ENCODE data around the gene NANOGP8.

Gene NANOGP8

GRCh38 chr15:35127717-35128116 is 42.6 kb upstream of the NANOGP8 start:
- DNase-seq = no peak
- Histone ChIP-seq H3K9ac (ENCODE audit: low read length) (no peak overlapping the region), H2BK15ac (ENCODE audit: low read depth, poor library complexity, severe bottlenecking) (no peak overlapping the region), H3K4me3 (ENCODE audit: insufficient read depth in 1 of 2, low read depth in 1 of 2, low read length in 2 of 2) (no peak overlapping the region), H3K18ac (ENCODE audit: low read depth in 1 of 2, low read length in 2 of 2) (no peak overlapping the region), H2AFZ (ENCODE audit: low read depth, low read length) (no peak overlapping the region), H2BK5ac (ENCODE audit: low read depth, low read length, poor library complexity, severe bottlenecking) (no peak overlapping the region), H3K14ac (ENCODE audit: low read length in 2 of 2) (no peak overlapping the region), H4K8ac (ENCODE audit: low read length) (no peak overlapping the region), H3K27ac (ENCODE audit: low read length, poor library complexity, severe bottlenecking) (no peak overlapping the region), H3K79me1 (replicated peaks; ENCODE audit: low read length, poor library complexity, severe bottlenecking) (no peaks in the 10 kb centered on the region), H3K4me1 (ENCODE audit: control insufficient read depth, insufficient read depth, low read depth, low read length) (no peaks in the 10 kb centered on the region), H3K27me3 (ENCODE audit: control insufficient read depth in 1 of 2, insufficient read depth in 1 of 2, low read length in 2 of 2) (no peaks in the 10 kb centered on the region), H3K9me3 (ENCODE audit: control insufficient read depth, low read length) (peaks cover 6% of the 10 kb centered on the region), H3K4ac (ENCODE audit: low read depth in 1 of 2, low read length in 2 of 2) (no peak overlapping the region), H2BK120ac (ENCODE audit: low read depth, low read length) (no peak overlapping the region), H3K4me2 (ENCODE audit: low read length, poor library complexity, severe bottlenecking) (no peak overlapping the region), H4K91ac (ENCODE audit: low read length) (no peak overlapping the region), H3K23ac (ENCODE audit: low read length in 2 of 2) (no peak overlapping the region), H3K36me3 (ENCODE audit: control insufficient read depth in 1 of 2, insufficient read depth in 2 of 2, low read depth in 1 of 2, low read length in 2 of 2) (no peaks in the 10 kb centered on the region), H2AK5ac (ENCODE audit: low read length, severe bottlenecking) (no peak overlapping the region), H2BK12ac (ENCODE audit: low read length in 2 of 2) (no peak overlapping the region)
- 93% methylated on average over 1 of the region's 1 CpG for WGBS

GRCh38 chr15:35126236-35126635 is 41.1 kb upstream of the NANOGP8 start:
- no CpG with 5 or more reads among the region's 1 CpG for WGBS

GRCh38 chr15:35123743-35124142 is 38.6 kb upstream of the NANOGP8 start:
- Histone ChIP-seq H3K79me1 (replicated peaks; ENCODE audit: low read length, poor library complexity, severe bottlenecking) (no peaks in the 10 kb centered on the region), H2AK5ac (ENCODE audit: low read length, severe bottlenecking) (no peak overlapping the region), H3K9me3 (ENCODE audit: control insufficient read depth, low read length) (peaks cover 6% of the 10 kb centered on the region), H3K4me1 (ENCODE audit: control insufficient read depth, insufficient read depth, low read depth, low read length) (no peaks in the 10 kb centered on the region), H3K23ac (ENCODE audit: low read length in 2 of 2) (no peak overlapping the region), H3K4ac (ENCODE audit: low read depth in 1 of 2, low read length in 2 of 2) (no peak overlapping the region), H3K18ac (ENCODE audit: low read depth in 1 of 2, low read length in 2 of 2) (no peak overlapping the region), H2BK15ac (ENCODE audit: low read depth, poor library complexity, severe bottlenecking) (no peak overlapping the region), H2AFZ (ENCODE audit: low read depth, low read length) (no peak overlapping the region), H3K27me3 (ENCODE audit: control insufficient read depth in 1 of 2, insufficient read depth in 1 of 2, low read length in 2 of 2) (no peaks in the 10 kb centered on the region), H3K4me3 (ENCODE audit: insufficient read depth in 1 of 2, low read depth in 1 of 2, low read length in 2 of 2) (no peak overlapping the region), H3K9ac (ENCODE audit: low read length) (no peak overlapping the region), H4K91ac (ENCODE audit: low read length) (no peak overlapping the region), H2BK5ac (ENCODE audit: low read depth, low read length, poor library complexity, severe bottlenecking) (no peak overlapping the region), H3K14ac (ENCODE audit: low read length in 2 of 2) (no peak overlapping the region), H3K27ac (ENCODE audit: low read length, poor library complexity, severe bottlenecking) (no peak overlapping the region), H2BK120ac (ENCODE audit: low read depth, low read length) (no peak overlapping the region), H4K8ac (ENCODE audit: low read length) (no peak overlapping the region), H2BK12ac (ENCODE audit: low read length in 2 of 2) (no peak overlapping the region), H3K36me3 (ENCODE audit: control insufficient read depth in 1 of 2, insufficient read depth in 2 of 2, low read depth in 1 of 2, low read length in 2 of 2) (peaks cover 0 to 2% of the 10 kb centered on the region in 2 experiments), H3K4me2 (ENCODE audit: low read length, poor library complexity, severe bottlenecking) (no peak overlapping the region)
- DNase-seq = peak; percentile 4

More at GRCh38 chr15:35126236-35126635, 41.1 kb upstream of the NANOGP8 start:
- Histone ChIP-seq H3K9me3 (ENCODE audit: control insufficient read depth, low read length) (peaks cover 6% of the 10 kb centered on the region), H2BK15ac (ENCODE audit: low read depth, poor library complexity, severe bottlenecking) (no peak overlapping the region), H2AFZ (ENCODE audit: low read depth, low read length) (no peak overlapping the region), H3K4me2 (ENCODE audit: low read length, poor library complexity, severe bottlenecking) (no peak overlapping the region), H2AK5ac (ENCODE audit: low read length, severe bottlenecking) (no peak overlapping the region), H3K27me3 (ENCODE audit: control insufficient read depth in 1 of 2, insufficient read depth in 1 of 2, low read length in 2 of 2) (no peaks in the 10 kb centered on the region), H2BK12ac (ENCODE audit: low read length in 2 of 2) (no peak overlapping the region), H3K23ac (ENCODE audit: low read length in 2 of 2) (no peak overlapping the region), H3K18ac (ENCODE audit: low read depth in 1 of 2, low read length in 2 of 2) (no peak overlapping the region), H2BK5ac (ENCODE audit: low read depth, low read length, poor library complexity, severe bottlenecking) (no peak overlapping the region), H3K79me1 (replicated peaks; ENCODE audit: low read length, poor library complexity, severe bottlenecking) (no peaks in the 10 kb centered on the region), H3K4ac (ENCODE audit: low read depth in 1 of 2, low read length in 2 of 2) (no peak overlapping the region), H3K14ac (ENCODE audit: low read length in 2 of 2) (no peak overlapping the region), H3K36me3 (ENCODE audit: control insufficient read depth in 1 of 2, insufficient read depth in 2 of 2, low read depth in 1 of 2, low read length in 2 of 2) (peaks cover 0 to 2% of the 10 kb centered on the region in 2 experiments), H3K4me3 (ENCODE audit: insufficient read depth in 1 of 2, low read depth in 1 of 2, low read length in 2 of 2) (no peak overlapping the region), H2BK120ac (ENCODE audit: low read depth, low read length) (no peak overlapping the region), H3K4me1 (ENCODE audit: control insufficient read depth, insufficient read depth, low read depth, low read length) (no peaks in the 10 kb centered on the region), H4K91ac (ENCODE audit: low read length) (no peak overlapping the region), H3K9ac (ENCODE audit: low read length) (no peak overlapping the region), H3K27ac (ENCODE audit: low read length, poor library complexity, severe bottlenecking) (no peak overlapping the region), H4K8ac (ENCODE audit: low read length) (no peak overlapping the region)
- DNase-seq = no peak

GRCh38 chr15:35121611-35122359 is 36.7 kb upstream of the NANOGP8 start:
- Histone ChIP-seq H3K79me1 (replicated peaks; ENCODE audit: low read length, poor library complexity, severe bottlenecking) (no peaks in the 10 kb centered on the region), H2AK5ac (ENCODE audit: low read length, severe bottlenecking) (no peak overlapping the region), H3K4me3 (ENCODE audit: insufficient read depth in 1 of 2, low read depth in 1 of 2, low read length in 2 of 2) (no peak overlapping the region), H2BK120ac (ENCODE audit: low read depth, low read length) (no peak overlapping the region), H3K27me3 (ENCODE audit: control insufficient read depth in 1 of 2, insufficient read depth in 1 of 2, low read length in 2 of 2) (no peaks in the 10 kb centered on the region), H3K14ac (ENCODE audit: low read length in 2 of 2) (no peak overlapping the region), H2AFZ (ENCODE audit: low read depth, low read length) (no peak overlapping the region), H2BK5ac (ENCODE audit: low read depth, low read length, poor library complexity, severe bottlenecking) (no peak overlapping the region), H3K9me3 (ENCODE audit: control insufficient read depth, low read length) (peaks cover 6% of the 10 kb centered on the region), H3K9ac (ENCODE audit: low read length) (no peak overlapping the region), H3K18ac (ENCODE audit: low read depth in 1 of 2, low read length in 2 of 2) (no peak overlapping the region), H3K27ac (ENCODE audit: low read length, poor library complexity, severe bottlenecking) (no peak overlapping the region), H3K4me2 (ENCODE audit: low read length, poor library complexity, severe bottlenecking) (no peak overlapping the region), H4K91ac (ENCODE audit: low read length) (no peak overlapping the region), H3K23ac (ENCODE audit: low read length in 2 of 2) (no peak overlapping the region), H2BK12ac (ENCODE audit: low read length in 2 of 2) (no peak overlapping the region), H3K36me3 (ENCODE audit: control insufficient read depth in 1 of 2, insufficient read depth in 2 of 2, low read depth in 1 of 2, low read length in 2 of 2) (peaks cover 0 to 2% of the 10 kb centered on the region in 2 experiments), H3K4me1 (ENCODE audit: control insufficient read depth, insufficient read depth, low read depth, low read length) (no peaks in the 10 kb centered on the region), H2BK15ac (ENCODE audit: low read depth, poor library complexity, severe bottlenecking) (no peak overlapping the region), H4K8ac (ENCODE audit: low read length) (no peak overlapping the region), H3K4ac (ENCODE audit: low read depth in 1 of 2, low read length in 2 of 2) (no peak overlapping the region)
- WGBS = 97% methylated on average over 47 of the region's 47 CpGs
- DNase-seq = no peak
